Measurements from ENCODE around the gene EHMT1. TPM values are rescaled to one million over a fixed set of nuclear protein-coding genes. Genes with fewer than 3 reads are reported as not detected.

Gene EHMT1
- total RNA-seq, 1 experiment from 2014 or later, result 112 TPM

DNA sequence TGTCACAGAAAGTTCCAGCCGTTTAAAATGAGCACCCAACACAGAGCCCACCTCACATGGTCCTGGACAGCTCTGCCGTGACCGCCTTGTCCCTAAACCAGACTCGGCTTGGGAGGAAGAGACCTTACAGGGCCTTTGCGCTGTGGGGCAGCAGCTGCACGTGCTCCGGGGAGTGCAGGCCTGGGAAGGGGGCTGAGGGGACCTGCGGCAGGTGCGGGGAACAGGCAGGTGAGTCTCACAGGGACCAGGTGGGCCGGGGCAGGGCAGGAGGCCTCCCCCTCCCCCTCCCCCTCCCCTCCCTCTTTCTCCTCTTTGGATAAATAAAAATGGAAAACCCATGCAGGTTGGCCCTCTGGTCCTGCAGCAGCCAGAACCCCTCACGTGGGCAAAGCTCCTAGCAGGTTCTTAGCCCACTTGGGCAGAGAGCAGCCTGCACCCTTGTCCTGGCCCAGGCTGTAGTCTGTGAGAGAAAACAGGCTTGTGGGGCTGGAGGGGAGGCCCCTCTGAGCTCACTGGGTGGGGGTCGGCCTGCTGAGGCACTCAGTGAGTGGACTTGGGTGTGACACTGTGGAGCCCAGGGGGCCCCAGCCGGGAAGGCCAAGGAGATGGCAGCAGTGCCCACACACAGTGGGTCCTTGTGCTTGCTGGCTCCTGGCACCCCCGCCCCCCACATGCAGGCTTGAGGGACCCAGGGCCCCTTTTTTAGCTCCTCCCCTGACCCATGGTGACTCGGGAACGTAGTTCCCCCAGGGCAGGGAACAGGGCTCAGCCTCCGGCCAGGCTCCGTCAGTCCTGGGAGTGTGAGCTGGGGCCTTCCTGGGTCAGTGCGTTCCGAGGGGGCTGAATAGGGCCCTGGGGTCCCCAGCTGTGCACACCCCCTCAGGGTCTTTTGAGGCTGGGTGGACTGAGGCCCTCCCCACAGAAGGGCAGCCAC is 218.8 kb downstream of the EHMT1 start:
- Mint-ChIP-seq H3K9me3 (peaks cover 2 to 5% of the 10 kb centered on the region in 2 experiments; a peak in 2 of 5 replicates), H3K36me3 (ENCODE audit: insufficient read depth in 1 of 3, low read depth in 3 of 3) (peaks cover 7 to 29% (median 26%) of the 10 kb centered on the region in 3 experiments; a peak in 6 of 7 replicates), H3K27me3 (ENCODE audit: low read depth) (no peaks in the 10 kb centered on the region), H3K27ac (no peak overlapping the region), H3K4me3 (no peak overlapping the region), H3K4me1 (no peaks in the 10 kb centered on the region; a peak in 1 of 4 replicates)
- DNase-seq, result no peak
- Histone ChIP-seq H2BK5ac (ENCODE audit: insufficient read length, low read length) (no peak overlapping the region), H3T11ph (ENCODE audit: low read length) (no peak overlapping the region), H3K79me2 (ENCODE audit: insufficient read depth, low read length) (no peaks in the 10 kb centered on the region), H3K23me2 (ENCODE audit: insufficient read length, low read depth, low read length, poor library complexity, severe bottlenecking) (no peaks in the 10 kb centered on the region), H4K8ac (replicated peaks; ENCODE audit: insufficient read length, low read depth, low read length) (no peak overlapping the region), H4K5ac (ENCODE audit: insufficient read length, low read depth, low read length) (no peak overlapping the region), H3K27me3 (ENCODE audit: insufficient read depth, low read length) (no peaks in the 10 kb centered on the region), H3K9me3 (ENCODE audit: control insufficient read depth, low read depth, low read length) (no peaks in the 10 kb centered on the region), H3K14ac (ENCODE audit: insufficient read depth, low read length) (no peak overlapping the region), H2AK5ac (ENCODE audit: insufficient read length, low read length) (no peak overlapping the region), H3K4me1 (ENCODE audit: insufficient read depth, low read length) (no peaks in the 10 kb centered on the region), H3K79me1 (ENCODE audit: insufficient read depth, low read depth, low read length, poor library complexity, severe bottlenecking) (no peaks in the 10 kb centered on the region), H3K27ac (ENCODE audit: insufficient read length, low read depth, low read length) (no peak overlapping the region), H2BK15ac (ENCODE audit: low read depth, low read length) (no peak overlapping the region), H3K56ac (ENCODE audit: insufficient read length, low read depth, low read length) (no peak overlapping the region), H2BK12ac (ENCODE audit: insufficient read length, low read depth, low read length) (no peak overlapping the region), H3K18ac (ENCODE audit: insufficient read length, low read depth, low read length) (no peak overlapping the region), H3K9ac (ENCODE audit: extremely low read depth, insufficient read length, low read length) (no peak overlapping the region), H3K23ac (ENCODE audit: insufficient read length, low read depth, low read length) (no peak overlapping the region), H4K91ac (ENCODE audit: insufficient read length, low read depth, low read length) (no peak overlapping the region), H4K20me1 (ENCODE audit: control insufficient read depth, insufficient read depth, insufficient read length) (no peaks in the 10 kb centered on the region), H2BK120ac (ENCODE audit: low read depth, low read length, poor library complexity, severe bottlenecking) (no peak overlapping the region), H2BK20ac (ENCODE audit: low read depth, low read length, poor library complexity, severe bottlenecking) (no peak overlapping the region), H3K4me2 (ENCODE audit: insufficient read depth, insufficient read length, low read length) (no peak overlapping the region), H3K4ac (ENCODE audit: low read depth, low read length) (no peak overlapping the region), H2AFZ (ENCODE audit: low read length) (no peak overlapping the region)
- WGBS (ENCODE audit: extremely low coverage, insufficient read length, low lambda C conversion rate), result no CpG with 5 or more reads among the region's 20 CpGs
- TF ChIP-seq, protein P1, sequence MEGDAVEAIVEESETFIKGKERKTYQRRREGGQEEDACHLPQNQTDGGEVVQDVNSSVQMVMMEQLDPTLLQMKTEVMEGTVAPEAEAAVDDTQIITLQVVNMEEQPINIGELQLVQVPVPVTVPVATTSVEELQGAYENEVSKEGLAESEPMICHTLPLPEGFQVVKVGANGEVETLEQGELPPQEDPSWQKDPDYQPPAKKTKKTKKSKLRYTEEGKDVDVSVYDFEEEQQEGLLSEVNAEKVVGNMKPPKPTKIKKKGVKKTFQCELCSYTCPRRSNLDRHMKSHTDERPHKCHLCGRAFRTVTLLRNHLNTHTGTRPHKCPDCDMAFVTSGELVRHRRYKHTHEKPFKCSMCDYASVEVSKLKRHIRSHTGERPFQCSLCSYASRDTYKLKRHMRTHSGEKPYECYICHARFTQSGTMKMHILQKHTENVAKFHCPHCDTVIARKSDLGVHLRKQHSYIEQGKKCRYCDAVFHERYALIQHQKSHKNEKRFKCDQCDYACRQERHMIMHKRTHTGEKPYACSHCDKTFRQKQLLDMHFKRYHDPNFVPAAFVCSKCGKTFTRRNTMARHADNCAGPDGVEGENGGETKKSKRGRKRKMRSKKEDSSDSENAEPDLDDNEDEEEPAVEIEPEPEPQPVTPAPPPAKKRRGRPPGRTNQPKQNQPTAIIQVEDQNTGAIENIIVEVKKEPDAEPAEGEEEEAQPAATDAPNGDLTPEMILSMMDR (conservative IDR thresholded peaks at IDR 0.05), result no peak

Measured in H9 (cell line).